Endothelial cell of umbilical vein (primary cell): ENCODE results near the gene PELI2. TPM values are rescaled to one million over a fixed set of nuclear protein-coding genes. Genes with fewer than 3 reads are reported as not detected.

Experiments
- BruUV-seq: library from RNA; stranded (reverse); fragments of 400-500 nt; replicated peaks from 2 replicates; lab custom pipeline; 2021; lab: Mats Ljungman, UMichigan
- CTCF ChIA-PET: fragments of 300-600, 350-600 bp; sonication (Branson Sonifier 250); formaldehyde crosslinking; loops from one replicate; lab custom pipeline; 2021; ENCODE audit warnings: antibody characterized with exemption, inconsistent platforms; lab: Charles Lee
- POLR2A ChIA-PET: fragments of 300-600, 350-600 bp; sonication (Branson Sonifier 250); formaldehyde crosslinking; loops from one replicate; lab custom pipeline; 2021; ENCODE audit warnings: antibody characterized with exemption, inconsistent platforms; lab: Charles Lee
- DNase-seq: peaks from one replicate; pipeline ENCODE4 v3.0.0-alpha.2; 2011; ENCODE audit warnings: low read depth, low spot score
- FAIRE-seq: peaks from 2 replicates; lab custom pipeline; 2011; peaks lifted over from hg19 to GRCh38; lab: Jason Lieb, UNC
- H2AFZ ChIP-seq: 2 replicates; pipeline ENCODE4 v1.6.0; 2012; ENCODE audit warnings: low read depth, low read length, control low read depth, inconsistent platforms
- H3K27ac ChIP-seq: 2 replicates; pipeline ENCODE4 v1.5.1; 2011; ENCODE audit warnings: low read depth, mild to moderate bottlenecking, control low read depth, low read length, moderate library complexity; ENCODE audit not compliant: insufficient read depth
- H3K27me3 ChIP-seq, 2 experiments: 2 replicates each; pipeline versions ENCODE4 v1.6.0 to v1.6.1; 2011; ENCODE audit warnings: low read length in 2 of 2, mixed read lengths in 1 of 2; ENCODE audit not compliant: control insufficient read depth in 2 of 2, insufficient read depth in 2 of 2
- H3K36me3 ChIP-seq, 2 experiments: 2 replicates in 1 of 2; 3 replicates in 1 of 2; pipeline ENCODE4 v1.5.1; 2011; ENCODE audit warnings: low read length in 2 of 2, mild to moderate bottlenecking in 1 of 2, moderate library complexity in 1 of 2; ENCODE audit not compliant: control insufficient read depth in 2 of 2, insufficient read depth in 2 of 2; ENCODE audit errors: extremely low read depth in 1 of 2
- H3K4me1 ChIP-seq: 3 replicates; pipeline ENCODE4 v1.5.1; 2011; ENCODE audit warnings: mild to moderate bottlenecking, low read length; ENCODE audit not compliant: control insufficient read depth, insufficient read depth; ENCODE audit errors: extremely low read depth
- H3K4me2 ChIP-seq: 2 replicates; pipeline ENCODE4 v1.6.1; 2011; ENCODE audit warnings: low read length, control low read depth, mixed read lengths; ENCODE audit not compliant: insufficient read depth
- H3K4me3 ChIP-seq, 3 experiments: fragments of 200-600 bp in 1 of 3; sonication (generic), shearing (Covaris generic) in 1 of 3; replicated peaks in 1 of 3; 2 replicates each; pipeline ENCODE4 v1.5.1; 2011 to 2016; ENCODE audit warnings: control low read depth in 3 of 3, low read length in 3 of 3, mild to moderate bottlenecking in 2 of 3, inconsistent platforms in 1 of 3, low read depth in 1 of 3, moderate library complexity in 1 of 3; ENCODE audit not compliant: insufficient read depth in 1 of 3
- H3K79me2 ChIP-seq: 2 replicates; pipeline ENCODE4 v1.6.0; 2012; ENCODE audit warnings: low read length, inconsistent platforms; ENCODE audit not compliant: control insufficient read depth, insufficient read depth
- H3K9ac ChIP-seq: replicated peaks from 2 replicates; pipeline ENCODE3; 2011; ENCODE audit warnings: low read length, control low read depth; ENCODE audit not compliant: insufficient read depth; ENCODE audit errors: extremely low read depth
- H3K9me1 ChIP-seq: replicated peaks from 3 replicates; pipeline ENCODE4 v1.6.0; 2011; ENCODE audit warnings: mild to moderate bottlenecking, low read length; ENCODE audit not compliant: control insufficient read depth, insufficient read depth; ENCODE audit errors: extremely low read depth
- H3K9me3 ChIP-seq: replicated peaks from 2 replicates; pipeline ENCODE4 v1.5.1; 2012; ENCODE audit warnings: low read length, inconsistent platforms; ENCODE audit not compliant: control insufficient read depth, insufficient read depth
- H4K20me1 ChIP-seq: replicated peaks from 2 replicates; pipeline ENCODE3; 2011; ENCODE audit warnings: mild to moderate bottlenecking, low read length; ENCODE audit not compliant: control insufficient read depth, insufficient read depth; ENCODE audit errors: extremely low read depth
- EZH2 ChIP-seq: IDR thresholded peaks from 2 replicates; pipeline ENCODE4 v1.6.1; 2012; ENCODE audit warnings: borderline replicate concordance, low read depth, mild to moderate bottlenecking, moderate library complexity, low read length, inconsistent platforms; ENCODE audit not compliant: severe bottlenecking
- FOS ChIP-seq: IDR thresholded peaks from 2 replicates; pipeline ENCODE4 v1.6.1; 2011; ENCODE audit warnings: mild to moderate bottlenecking, low read length, moderate library complexity, borderline replicate concordance; ENCODE audit not compliant: insufficient read depth
- GATA2 ChIP-seq: IDR thresholded peaks from 2 replicates; pipeline ENCODE4 v1.7.0; 2011; ENCODE audit warnings: low read depth, mild to moderate bottlenecking, moderate library complexity, mixed read lengths, low read length; ENCODE audit not compliant: insufficient read length, insufficient read depth
- JUN ChIP-seq: IDR thresholded peaks from 2 replicates; pipeline ENCODE4 v1.6.1; 2011; ENCODE audit warnings: borderline replicate concordance, low read depth; ENCODE audit not compliant: insufficient read length, insufficient read depth
- MYC ChIP-seq: IDR thresholded peaks from one replicate; pipeline ENCODE4 v1.6.1; 2011; ENCODE audit warnings: mild to moderate bottlenecking, low read depth, low read length
- POLR2A ChIP-seq: IDR thresholded peaks from 2 replicates; pipeline ENCODE4 v1.6.1; 2012; ENCODE audit warnings: low read depth, mild to moderate bottlenecking, control low read depth, low read length
- POLR2AphosphoS5 ChIP-seq: IDR thresholded peaks from 2 replicates; pipeline ENCODE4 v1.6.1; 2012; ENCODE audit warnings: low read depth, mild to moderate bottlenecking, control low read depth, low read length, moderate library complexity; ENCODE audit not compliant: insufficient read depth
- dilution Hi-C: fragments of 300-500 bp; cut with MboI; formaldehyde crosslinking; loops from one replicate; pipeline ENCODE4 v1.15.0; 2019; ENCODE audit warnings: low sequenced_read_pairs; ENCODE audit not compliant: extremely low pct_ligation_motif_present
- intact Hi-C: fragments of 100-400 bp; cut with micrococcal nuclease; formaldehyde crosslinking; loops from one replicate; pipeline ENCODE4 v1.10.0; 2022
- polyA plus RNA-seq, 4 experiments: library from polyadenylated mRNA; depleted of rRNA in 3 of 4; stranded (reverse) in 3 of 4; unstranded in 1 of 4; fragments of >200 nt; gene quantifications; 2 replicates each; pipeline versions ENCODE4 v1.2.1 to v1.2.3, GENCODE V29; 2011 to 2012; ENCODE audit warnings: missing spikeins in 1 of 4
- total RNA-seq: library from RNA; stranded (reverse); gene quantifications from 2 replicates; pipeline ENCODE4 v1.2.3, GENCODE V29; 2021
- TF ChIP-seq, protein P1 (sequence below), 2 donors: IDR thresholded peaks; 1 replicate in 1 of 2; 2 replicates in 1 of 2; pipeline ENCODE4 v1.5.1; 2011; ENCODE audit warnings: low read length in 2 of 2, mild to moderate bottlenecking in 2 of 2, moderate library complexity in 2 of 2, control low read depth in 1 of 2, inconsistent platforms in 1 of 2, low read depth in 1 of 2; ENCODE audit not compliant: insufficient read depth in 1 of 2; ENCODE audit errors: extremely low read depth in 1 of 2
- TF ChIP-seq, protein P2 (sequence below): IDR thresholded peaks from 2 replicates; pipeline ENCODE4 v1.6.1; 2011; ENCODE audit not compliant: insufficient read depth, insufficient read length

PELI2 gene
- total and polyA plus RNA-seq, 2 donors (not counting 3 experiments of a cell fraction or from before 2014, with no cell fraction given), result 11.5 to 13.0 TPM

DNA sequence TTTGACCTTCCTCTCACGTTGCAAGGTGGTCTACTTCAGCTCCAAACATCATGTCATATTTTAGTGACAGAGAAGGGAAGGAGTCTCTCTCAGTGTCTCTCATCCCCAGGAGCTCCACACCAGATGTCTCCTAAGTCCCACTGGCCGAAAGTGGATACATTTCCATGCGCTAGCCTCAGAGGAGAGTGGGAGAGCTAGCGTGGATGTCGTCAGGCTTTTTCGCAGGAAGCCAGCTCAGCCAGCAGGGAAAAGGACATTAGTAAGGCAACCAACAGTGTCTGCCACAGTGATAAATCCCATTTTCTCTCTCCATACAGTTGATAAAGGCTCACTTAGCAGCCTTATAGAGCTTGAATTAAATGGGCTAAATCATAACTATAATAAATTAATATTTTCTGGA lies 155.7 kb downstream of the PELI2 start:
- H3K79me2 ChIP-seq, result no peaks in the 10 kb centered on the region
- H3K36me3 ChIP-seq, result no peaks in the 10 kb centered on the region
- no peak overlapping the region for H3K9ac ChIP-seq
- FAIRE-seq, result no peak
- dilution Hi-C loops, result no loop called here
- no peak for DNase-seq
- POLR2A ChIA-PET, result no interaction called here
- peak overlapping the region; percentile 38 for H2AFZ ChIP-seq
- H3K27me3 ChIP-seq, result no peaks in the 10 kb centered on the region
- no peak overlapping the region for H3K4me2 ChIP-seq
- no peaks in the 10 kb centered on the region for H4K20me1 ChIP-seq
- CTCF ChIA-PET, result interaction anchor here (0.7 to 4.3 kb wide), 6 partner anchors 25 to 567 kb away, joined by 3 to 20 read pairs (median 3); partner anchors contain the start of gene PELI2
- H3K27ac ChIP-seq, result peak overlapping the region; percentile 100
- peaks cover 34% of the 10 kb centered on the region for H3K4me1 ChIP-seq
- no TSS peak for BruUV-seq
- TF ChIP-seq EZH2, result no peak
- TF ChIP-seq FOS, result no peak
- TF ChIP-seq JUN, result no peak
- intact Hi-C loops, result loop anchor here (2.0 kb wide), 1 partner anchor 1089 kb away; no protein-coding TSS in a partner anchor
- no peaks in the 10 kb centered on the region for H3K9me3 ChIP-seq
- H3K9me1 ChIP-seq, result no peaks in the 10 kb centered on the region
- no peak overlapping the region for H3K4me3 ChIP-seq

GRCh38 chr14:56274556-56274955 lies 156.3 kb downstream of the PELI2 start:
- Histone ChIP-seq H3K9ac (no peak overlapping the region), H3K27me3 (no peaks in the 10 kb centered on the region), H3K36me3 (no peaks in the 10 kb centered on the region), H3K79me2 (no peaks in the 10 kb centered on the region), H3K4me2 (no peak overlapping the region), H3K9me1 (no peaks in the 10 kb centered on the region), H2AFZ (no peak overlapping the region), H3K4me1 (peaks cover 34% of the 10 kb centered on the region), H3K27ac (no peak overlapping the region), H3K9me3 (no peaks in the 10 kb centered on the region), H3K4me3 (no peak overlapping the region), H4K20me1 (no peaks in the 10 kb centered on the region)
- dilution Hi-C loops (no loop called here), intact Hi-C loops (no loop called here)
- FAIRE-seq (no peak), DNase-seq (no peak)
- CTCF ChIA-PET, result interaction anchor here (0.7 to 4.3 kb wide), 6 partner anchors 24 to 567 kb away, joined by 3 to 20 read pairs (median 3); partner anchors contain the start of gene PELI2
- TF ChIP-seq POLR2AphosphoS5 (no peak), FOS (no peak), MYC (no peak), EZH2 (no peak), JUN (no peak), POLR2A (no peak), GATA2 (no peak)
- TF ChIP-seq, protein P1, sequence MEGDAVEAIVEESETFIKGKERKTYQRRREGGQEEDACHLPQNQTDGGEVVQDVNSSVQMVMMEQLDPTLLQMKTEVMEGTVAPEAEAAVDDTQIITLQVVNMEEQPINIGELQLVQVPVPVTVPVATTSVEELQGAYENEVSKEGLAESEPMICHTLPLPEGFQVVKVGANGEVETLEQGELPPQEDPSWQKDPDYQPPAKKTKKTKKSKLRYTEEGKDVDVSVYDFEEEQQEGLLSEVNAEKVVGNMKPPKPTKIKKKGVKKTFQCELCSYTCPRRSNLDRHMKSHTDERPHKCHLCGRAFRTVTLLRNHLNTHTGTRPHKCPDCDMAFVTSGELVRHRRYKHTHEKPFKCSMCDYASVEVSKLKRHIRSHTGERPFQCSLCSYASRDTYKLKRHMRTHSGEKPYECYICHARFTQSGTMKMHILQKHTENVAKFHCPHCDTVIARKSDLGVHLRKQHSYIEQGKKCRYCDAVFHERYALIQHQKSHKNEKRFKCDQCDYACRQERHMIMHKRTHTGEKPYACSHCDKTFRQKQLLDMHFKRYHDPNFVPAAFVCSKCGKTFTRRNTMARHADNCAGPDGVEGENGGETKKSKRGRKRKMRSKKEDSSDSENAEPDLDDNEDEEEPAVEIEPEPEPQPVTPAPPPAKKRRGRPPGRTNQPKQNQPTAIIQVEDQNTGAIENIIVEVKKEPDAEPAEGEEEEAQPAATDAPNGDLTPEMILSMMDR (IDR thresholded peaks at IDR 0.05; ENCODE audit: extremely low read depth in 1 of 2, insufficient read depth in 1 of 2, low read depth in 1 of 2, low read length in 2 of 2), result no peak
- TF ChIP-seq, protein P2, sequence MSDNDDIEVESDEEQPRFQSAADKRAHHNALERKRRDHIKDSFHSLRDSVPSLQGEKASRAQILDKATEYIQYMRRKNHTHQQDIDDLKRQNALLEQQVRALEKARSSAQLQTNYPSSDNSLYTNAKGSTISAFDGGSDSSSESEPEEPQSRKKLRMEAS, result no peak
- POLR2A ChIA-PET, result no interaction called here
- no TSS peak for BruUV-seq
